ENCODE results near the gene PTPN14.

Gene PTPN14

GRCh38 chr1:214503553-214503952, 47.8 kb downstream of the PTPN14 start:
- no peak overlapping the region for H3K27ac ChIP-seq (ENCODE audit: low read length)
- no peak overlapping the region for H2AFZ ChIP-seq (ENCODE audit: low read depth, low read length)
- no peaks in the 10 kb centered on the region for H4K20me1 ChIP-seq (ENCODE audit: insufficient read depth, low read length)
- peaks cover 37% of the 10 kb centered on the region for H3K27me3 ChIP-seq (ENCODE audit: low read depth, low read length)
- H3K4me1 ChIP-seq (ENCODE audit: low read length), result peaks cover 10% of the 10 kb centered on the region
- no peak overlapping the region for H3K4me2 ChIP-seq (ENCODE audit: low read length)
- H3K9me3 ChIP-seq (ENCODE audit: insufficient read depth, low read length), result no peaks in the 10 kb centered on the region
- no peaks in the 10 kb centered on the region for H3K36me3 ChIP-seq (replicated peaks; ENCODE audit: low read depth, low read length)
- no peak overlapping the region for H3K9ac ChIP-seq (ENCODE audit: low read length)
- no peak for TF ChIP-seq CTCF (IDR thresholded peaks at IDR 0.05; ENCODE audit: low read depth, low read length)
- TF ChIP-seq EZH2phosphoT487 (IDR thresholded peaks at IDR 0.05; ENCODE audit: low read depth), result no peak
- H3K79me2 ChIP-seq (ENCODE audit: low read length), result no peaks in the 10 kb centered on the region
- H3K4me3 ChIP-seq (ENCODE audit: low read length), result no peak overlapping the region

GRCh38 chr1:214500340-214501055, 50.9 kb downstream of the PTPN14 start:
- no peak overlapping the region for H3K4me2 ChIP-seq (ENCODE audit: low read length)

GRCh38 chr1:214499732-214500131, 51.7 kb downstream of the PTPN14 start:
- TF ChIP-seq CTCF (IDR thresholded peaks at IDR 0.05; ENCODE audit: low read depth, low read length) (no peak), EZH2phosphoT487 (IDR thresholded peaks at IDR 0.05; ENCODE audit: low read depth) (no peak)
- Histone ChIP-seq H3K36me3 (replicated peaks; ENCODE audit: low read depth, low read length) (no peaks in the 10 kb centered on the region), H3K4me2 (ENCODE audit: low read length) (no peak overlapping the region), H3K27me3 (ENCODE audit: low read depth, low read length) (peaks cover 44% of the 10 kb centered on the region), H3K4me3 (ENCODE audit: low read length) (no peak overlapping the region), H4K20me1 (ENCODE audit: insufficient read depth, low read length) (no peaks in the 10 kb centered on the region), H3K27ac (ENCODE audit: low read length) (no peak overlapping the region), H3K9ac (ENCODE audit: low read length) (no peak overlapping the region), H3K9me3 (ENCODE audit: insufficient read depth, low read length) (no peaks in the 10 kb centered on the region), H2AFZ (ENCODE audit: low read depth, low read length) (no peak overlapping the region), H3K79me2 (ENCODE audit: low read length) (no peaks in the 10 kb centered on the region), H3K4me1 (ENCODE audit: low read length) (no peaks in the 10 kb centered on the region)

More at GRCh38 chr1:214500340-214501055, 50.9 kb downstream of the PTPN14 start:
- Histone ChIP-seq H3K79me2 (ENCODE audit: low read length) (no peaks in the 10 kb centered on the region), H3K27me3 (ENCODE audit: low read depth, low read length) (peaks cover 44% of the 10 kb centered on the region), H3K36me3 (replicated peaks; ENCODE audit: low read depth, low read length) (no peaks in the 10 kb centered on the region), H3K9me3 (ENCODE audit: insufficient read depth, low read length) (no peaks in the 10 kb centered on the region), H3K27ac (ENCODE audit: low read length) (no peak overlapping the region), H2AFZ (ENCODE audit: low read depth, low read length) (no peak overlapping the region), H3K4me1 (ENCODE audit: low read length) (no peaks in the 10 kb centered on the region), H4K20me1 (ENCODE audit: insufficient read depth, low read length) (no peaks in the 10 kb centered on the region), H3K9ac (ENCODE audit: low read length) (no peak overlapping the region), H3K4me3 (ENCODE audit: low read length) (no peak overlapping the region)
- no peak for TF ChIP-seq CTCF (IDR thresholded peaks at IDR 0.05; ENCODE audit: low read depth, low read length)
- TF ChIP-seq EZH2phosphoT487 (IDR thresholded peaks at IDR 0.05; ENCODE audit: low read depth), result no peak

GRCh38 chr1:214498021-214498420, 53.4 kb downstream of the PTPN14 start:
- Histone ChIP-seq H3K9me3 (ENCODE audit: insufficient read depth, low read length) (no peaks in the 10 kb centered on the region), H3K27ac (ENCODE audit: low read length) (no peak overlapping the region), H2AFZ (ENCODE audit: low read depth, low read length) (no peak overlapping the region), H3K4me2 (ENCODE audit: low read length) (no peak overlapping the region), H4K20me1 (ENCODE audit: insufficient read depth, low read length) (no peaks in the 10 kb centered on the region), H3K79me2 (ENCODE audit: low read length) (no peaks in the 10 kb centered on the region), H3K4me1 (ENCODE audit: low read length) (no peaks in the 10 kb centered on the region), H3K27me3 (ENCODE audit: low read depth, low read length) (peaks cover 35% of the 10 kb centered on the region), H3K9ac (ENCODE audit: low read length) (no peak overlapping the region), H3K4me3 (ENCODE audit: low read length) (no peak overlapping the region), H3K36me3 (replicated peaks; ENCODE audit: low read depth, low read length) (no peaks in the 10 kb centered on the region)
- TF ChIP-seq EZH2phosphoT487 (IDR thresholded peaks at IDR 0.05; ENCODE audit: low read depth) (no peak), CTCF (IDR thresholded peaks at IDR 0.05; ENCODE audit: low read depth, low read length) (no peak)
